CD14-positive monocyte (primary cell): ENCODE results near the gene LDB1. TPM values are rescaled to one million over a fixed set of nuclear protein-coding genes. Genes with fewer than 3 reads are reported as not detected.
A peak's percentile ranks its signal among the peaks of the same experiment; 100 is the strongest.

ENCODE experiments used
- DNase-seq, 3 donors: peaks; one replicate each; pipeline ENCODE4 v3.0.0-alpha.2; 2011 to 2022
- H2AFZ ChIP-seq: 2 replicates; pipeline ENCODE4 v1.6.0; 2012; ENCODE audit warnings: mild to moderate bottlenecking, low read depth, low read length, inconsistent platforms; ENCODE audit not compliant: insufficient read depth, poor library complexity, severe bottlenecking
- H3K27ac ChIP-seq, 2 donors: 1 replicate in 1 of 2; 2 replicates in 1 of 2; pipeline ENCODE4 v1.5.1; 2012 to 2013; ENCODE audit warnings: low read length in 2 of 2, control low read depth in 1 of 2, inconsistent platforms in 1 of 2, low read depth in 1 of 2, mild to moderate bottlenecking in 1 of 2
- H3K27me3 ChIP-seq, 2 donors: one replicate each; pipeline versions ENCODE4 v1.6.0 to v1.6.1; 2011 to 2013; ENCODE audit warnings: low read length in 2 of 2; ENCODE audit not compliant: control insufficient read depth in 2 of 2, insufficient read depth in 2 of 2
- H3K36me3 ChIP-seq, 2 donors: replicated peaks in 1 of 2; 1 replicate in 1 of 2; 2 replicates in 1 of 2; pipeline versions ENCODE4 v1.5.1 to v1.6.1; 2012 to 2013; ENCODE audit warnings: low read length in 2 of 2, control low read depth in 1 of 2, inconsistent platforms in 1 of 2, mild to moderate bottlenecking in 1 of 2; ENCODE audit not compliant: insufficient read depth in 2 of 2, control insufficient read depth in 1 of 2
- H3K4me1 ChIP-seq, 2 donors: 1 replicate in 1 of 2; 2 replicates in 1 of 2; pipeline versions ENCODE4 v1.5.1 to v1.6.1; 2012 to 2013; ENCODE audit warnings: low read length in 2 of 2, control low read depth in 1 of 2, inconsistent platforms in 1 of 2, mild to moderate bottlenecking in 1 of 2, moderate library complexity in 1 of 2; ENCODE audit not compliant: insufficient read depth in 2 of 2, control insufficient read depth in 1 of 2
- H3K4me2 ChIP-seq: replicated peaks from 2 replicates; pipeline ENCODE3; 2012; ENCODE audit warnings: low read length, moderate library complexity, mild to moderate bottlenecking; ENCODE audit not compliant: poor library complexity, severe bottlenecking; ENCODE audit errors: extremely low read depth
- H3K4me3 ChIP-seq, 3 experiments: fragments of 200-600 bp in 1 of 3; sonication (generic) in 1 of 3; replicated peaks in 1 of 3; 1 replicate in 2 of 3; 2 replicates in 1 of 3; pipeline ENCODE4 v1.5.1; 2011 to 2013; ENCODE audit warnings: low read length in 3 of 3, mild to moderate bottlenecking in 3 of 3, control low read depth in 2 of 3, low read depth in 2 of 3, inconsistent platforms in 1 of 3, moderate library complexity in 1 of 3
- H3K79me2 ChIP-seq: 2 replicates; pipeline ENCODE4 v1.6.0; 2012; ENCODE audit warnings: mild to moderate bottlenecking, control low read depth, inconsistent platforms, low read length, moderate library complexity; ENCODE audit not compliant: insufficient read depth
- H3K9ac ChIP-seq: 2 replicates; pipeline ENCODE4 v1.6.0; 2017; ENCODE audit warnings: low read length, mild to moderate bottlenecking; ENCODE audit not compliant: insufficient read depth, poor library complexity, severe bottlenecking
- H3K9me3 ChIP-seq, 2 donors: replicated peaks in 1 of 2; 1 replicate in 1 of 2; 2 replicates in 1 of 2; pipeline versions ENCODE4 v1.5.1 to v1.6.1; 2012 to 2013; ENCODE audit warnings: low read length in 2 of 2, control low read depth in 1 of 2; ENCODE audit not compliant: control insufficient read depth in 1 of 2, insufficient read depth in 1 of 2
- H4K20me1 ChIP-seq: 2 replicates; pipeline ENCODE4 v1.6.0; 2012; ENCODE audit warnings: mild to moderate bottlenecking, low read length, control low read depth, moderate library complexity; ENCODE audit not compliant: insufficient read depth
- H3K27ac Mint-ChIP-seq, 7 donors: one replicate each; pipeline ENCODE4 v1.8.0; 2020; ENCODE audit warnings: mild to moderate bottlenecking in 7 of 7, mixed read lengths in 7 of 7, moderate library complexity in 6 of 7, inconsistent platforms in 2 of 7
- H3K27me3 Mint-ChIP-seq, 3 donors: one replicate each; pipeline ENCODE4 v1.8.0; 2021 to 2022; ENCODE audit warnings: low read depth in 3 of 3, mild to moderate bottlenecking in 3 of 3, mixed read lengths in 3 of 3, moderate library complexity in 3 of 3, inconsistent platforms in 1 of 3
- H3K36me3 Mint-ChIP-seq, 2 donors: one replicate each; pipeline ENCODE4 v1.8.0; 2020; ENCODE audit warnings: mixed read lengths in 2 of 2, inconsistent platforms in 1 of 2, mild to moderate bottlenecking in 1 of 2
- H3K4me1 Mint-ChIP-seq: one replicate; pipeline ENCODE4 v1.8.0; 2020; ENCODE audit warnings: mild to moderate bottlenecking, mixed read lengths
- H3K4me3 Mint-ChIP-seq, 2 donors: one replicate each; pipeline ENCODE4 v1.8.0; 2020; ENCODE audit warnings: mild to moderate bottlenecking in 2 of 2, mixed read lengths in 2 of 2, moderate library complexity in 1 of 2
- H3K9me3 Mint-ChIP-seq, 7 donors: one replicate each; pipeline ENCODE4 v1.8.0; 2020 to 2022; ENCODE audit warnings: mixed read lengths in 7 of 7, mild to moderate bottlenecking in 6 of 7, moderate library complexity in 6 of 7, inconsistent platforms in 2 of 7
- WGBS: methylation state at CpG from one replicate; pipeline ENCODE4 v1.1.5; 2013; ENCODE audit warnings: missing lambda C conversion rate; ENCODE audit not compliant: insufficient coverage; 5-methylcytosine and 5-hydroxymethylcytosine counted together
- intact Hi-C, 2 donors: fragments of 100-400 bp; cut with micrococcal nuclease; formaldehyde crosslinking; loops; one replicate each; pipeline versions ENCODE4 v1.15.0 to v1.15.1; 2023
- polyA plus RNA-seq, 3 donors: library from polyadenylated mRNA; depleted of rRNA in 1 of 3; unstranded in 2 of 3; stranded (reverse) in 1 of 3; fragments of 300-500 nt in 2 of 3; fragments of >200 nt in 1 of 3; fragmentation: Illumina TruSeq in 2 of 3; gene quantifications; 1 replicate in 2 of 3; 2 replicates in 1 of 3; pipeline ENCODE4 v1.2.3, GENCODE V29; 2012 to 2021
- TF ChIP-seq, protein P1 (sequence below): fragments of 200-600 bp; IDR thresholded peaks from one replicate; pipeline ENCODE4 v1.8.0; 2022; ENCODE audit warnings: antibody characterized with exemption, mild to moderate bottlenecking

LDB1 gene
- polyA plus RNA-seq, 3 donors, result 8.7 to 103 (median 21.9) TPM

DNA sequence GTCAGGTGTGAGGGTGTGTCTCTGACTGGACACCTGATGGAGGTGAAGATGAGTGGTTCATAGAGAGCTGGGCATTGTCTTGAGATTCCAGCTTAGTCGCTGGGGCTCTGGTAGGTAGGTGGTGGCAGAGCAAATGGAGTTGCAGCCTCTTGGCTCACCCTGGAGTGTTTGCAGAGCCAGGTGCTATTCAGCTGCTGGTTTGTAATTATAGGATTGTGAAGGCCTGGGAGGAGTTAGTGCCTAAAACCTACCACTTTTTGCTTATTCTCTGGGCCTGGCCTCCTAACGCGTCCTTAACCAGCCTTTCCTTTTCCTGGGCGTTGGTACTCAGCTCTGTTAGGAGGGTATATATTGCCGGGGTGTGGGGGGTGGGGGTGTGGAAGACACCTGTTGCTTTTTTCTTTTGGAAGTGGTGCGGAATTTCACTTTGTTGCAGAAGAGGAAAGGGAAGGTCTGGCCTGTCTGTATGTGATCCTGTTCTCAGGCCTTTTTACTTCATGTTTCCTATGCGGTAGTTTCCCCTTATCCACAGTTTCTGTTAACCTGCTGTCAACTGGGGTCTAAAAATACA is 15.9 kb upstream of the LDB1 start:
- no peaks in the 10 kb centered on the region for H3K9me3 Mint-ChIP-seq
- Histone ChIP-seq H3K9me3 (no peaks in the 10 kb centered on the region), H4K20me1 (peaks cover 53% of the 10 kb centered on the region), H3K4me2 (no peak overlapping the region), H3K27me3 (no peaks in the 10 kb centered on the region), H3K27ac (no peak overlapping the region), H3K79me2 (peaks cover 78% of the 10 kb centered on the region), H2AFZ (no peak overlapping the region), H3K4me3 (no peak overlapping the region), H3K4me1 (peaks cover 16 to 25% of the 10 kb centered on the region in 2 donors), H3K9ac (no peak overlapping the region), H3K36me3 (peaks cover 38% of the 10 kb centered on the region in 2 donors)
- TF ChIP-seq, protein P1, sequence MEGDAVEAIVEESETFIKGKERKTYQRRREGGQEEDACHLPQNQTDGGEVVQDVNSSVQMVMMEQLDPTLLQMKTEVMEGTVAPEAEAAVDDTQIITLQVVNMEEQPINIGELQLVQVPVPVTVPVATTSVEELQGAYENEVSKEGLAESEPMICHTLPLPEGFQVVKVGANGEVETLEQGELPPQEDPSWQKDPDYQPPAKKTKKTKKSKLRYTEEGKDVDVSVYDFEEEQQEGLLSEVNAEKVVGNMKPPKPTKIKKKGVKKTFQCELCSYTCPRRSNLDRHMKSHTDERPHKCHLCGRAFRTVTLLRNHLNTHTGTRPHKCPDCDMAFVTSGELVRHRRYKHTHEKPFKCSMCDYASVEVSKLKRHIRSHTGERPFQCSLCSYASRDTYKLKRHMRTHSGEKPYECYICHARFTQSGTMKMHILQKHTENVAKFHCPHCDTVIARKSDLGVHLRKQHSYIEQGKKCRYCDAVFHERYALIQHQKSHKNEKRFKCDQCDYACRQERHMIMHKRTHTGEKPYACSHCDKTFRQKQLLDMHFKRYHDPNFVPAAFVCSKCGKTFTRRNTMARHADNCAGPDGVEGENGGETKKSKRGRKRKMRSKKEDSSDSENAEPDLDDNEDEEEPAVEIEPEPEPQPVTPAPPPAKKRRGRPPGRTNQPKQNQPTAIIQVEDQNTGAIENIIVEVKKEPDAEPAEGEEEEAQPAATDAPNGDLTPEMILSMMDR, result no peak
- DNase-seq, result no peak
- H3K27me3 Mint-ChIP-seq, result peaks cover 0 to 2% (median 0%) of the 10 kb centered on the region in 3 donors
- 100% methylated on average over 1 of the region's 7 CpGs for WGBS
- peak overlapping the region in 5 of 7 donors; percentile 3 to 42 (median 35) for H3K27ac Mint-ChIP-seq
- peaks cover 24% of the 10 kb centered on the region for H3K4me1 Mint-ChIP-seq
- intact Hi-C loops, result loop anchor here (10.0 kb wide), 1 partner anchor 369 kb away; the partner anchor contains the start of genes ACTR1A (in 2 of the 2) and SUFU (in 2 of the 2)
- H3K4me3 Mint-ChIP-seq, result no peak overlapping the region
- peaks cover 37 to 40% of the 10 kb centered on the region in 2 donors for H3K36me3 Mint-ChIP-seq

DNA sequence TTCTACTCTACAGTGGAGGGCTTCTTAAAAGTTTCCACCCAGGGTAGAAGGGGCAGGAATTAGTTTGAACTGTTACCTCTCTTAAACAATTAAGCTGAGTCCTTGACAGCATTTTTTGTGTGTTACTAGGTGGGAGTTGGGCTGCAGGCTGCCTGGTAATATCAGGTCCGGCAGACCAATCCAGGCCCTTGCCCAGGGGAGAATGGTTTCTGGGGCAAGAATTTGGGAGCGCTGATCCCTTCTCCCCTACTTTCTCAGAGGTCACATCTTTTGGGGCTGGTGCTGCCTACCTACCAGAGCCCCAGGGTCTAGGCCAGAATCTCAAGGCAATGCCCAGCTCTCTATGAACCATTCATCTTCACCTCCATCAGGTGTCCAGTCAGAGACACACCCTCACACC is 14.2 kb upstream of the LDB1 start:
- peaks cover 22% of the 10 kb centered on the region in 2 donors for H3K36me3 ChIP-seq
- H3K4me2 ChIP-seq, result peak overlapping the region; percentile 97
- TF ChIP-seq, protein P1, result no peak
- H3K4me3 ChIP-seq, result peak overlapping the region in 1 of 3 experiments; percentile 98
- Mint-ChIP-seq H3K4me1 (peaks cover 24% of the 10 kb centered on the region), H3K9me3 (no peaks in the 10 kb centered on the region), H3K27ac (peak overlapping the region in 6 of 7 donors; percentile 22 to 97 (median 94)), H3K27me3 (peaks cover 0 to 2% (median 0%) of the 10 kb centered on the region in 3 donors), H3K4me3 (peak overlapping the region; percentile 95), H3K36me3 (peaks cover 21 to 24% of the 10 kb centered on the region in 2 donors)
- peaks cover 16 to 25% of the 10 kb centered on the region in 2 donors for H3K4me1 ChIP-seq
- H4K20me1 ChIP-seq, result peaks cover 51% of the 10 kb centered on the region
- H3K27me3 ChIP-seq, result no peaks in the 10 kb centered on the region
- no peaks in the 10 kb centered on the region for H3K9me3 ChIP-seq
- H3K79me2 ChIP-seq, result peaks cover 63% of the 10 kb centered on the region
- H3K9ac ChIP-seq, result peak overlapping the region; percentile 93
- no CpG with 5 or more reads among the region's 2 CpGs for WGBS
- intact Hi-C loops, result loop anchor here (5.0 to 10.0 kb wide), 2 partner anchors 77 to 370 kb away; partner anchors contain the start of genes ACTR1A (in 2 of the 2), SUFU (in 2 of the 2) and ARMH3 (in 1 of the 2)
- peak overlapping the region in 1 of 2 donors; percentile 90 for H3K27ac ChIP-seq
- H2AFZ ChIP-seq, result no peak overlapping the region
- DNase-seq, result no peak
